HG03103 (cell line): ENCODE results near the gene ELF2.
"Not testable (repeated sequence)": the region's sequence is repeated elsewhere in the genome, so short reads cannot be mapped to it uniquely, and the experiment has no call there.

Experiments used
- ATAC-seq: cut with Tn5 transposase; IDR thresholded peaks from one replicate; pipeline ENCODE4 v1.9.1; 2021; ENCODE audit warnings: low read depth; ENCODE audit not compliant: unreplicated experiment

The ELF2 gene

DNA sequence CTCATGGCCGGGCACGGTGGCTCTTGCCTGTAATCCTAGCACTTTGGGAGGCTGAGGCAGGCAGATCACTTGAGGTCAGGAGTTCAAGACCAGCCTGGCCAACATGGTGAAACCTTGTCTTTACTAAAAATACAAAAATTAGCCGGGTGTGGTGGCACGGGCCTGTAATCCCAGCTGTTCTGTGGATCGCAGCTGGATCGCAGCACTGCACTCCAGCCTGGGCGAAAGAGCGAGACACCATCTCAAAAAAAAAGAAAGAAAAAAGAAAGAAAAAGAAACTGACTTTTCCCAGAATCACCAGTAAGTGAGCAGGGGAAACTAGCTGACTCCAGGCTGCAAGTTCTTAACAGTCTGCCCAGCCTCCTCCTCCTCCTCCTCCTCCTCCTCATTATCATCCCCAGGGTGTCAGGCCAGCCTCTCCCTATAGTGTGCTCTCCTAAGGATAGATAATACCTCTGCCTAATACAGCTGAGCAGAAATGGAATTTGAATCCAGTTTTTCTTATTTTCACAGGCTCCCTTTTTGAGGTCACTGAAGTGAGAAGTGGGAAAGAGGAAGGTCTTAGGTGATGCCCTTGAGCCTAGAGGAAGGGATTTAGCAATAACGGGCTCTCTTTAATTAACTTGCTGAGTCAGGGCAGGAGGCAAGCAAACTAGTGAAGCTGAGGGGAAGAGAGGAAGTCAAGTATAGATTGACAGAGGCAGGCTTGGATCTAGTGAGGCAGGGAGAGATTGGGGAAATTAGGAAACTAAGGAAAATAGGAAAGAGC lies 11.8 kb upstream of the ELF2 start:
- no peak for ATAC-seq

DNA sequence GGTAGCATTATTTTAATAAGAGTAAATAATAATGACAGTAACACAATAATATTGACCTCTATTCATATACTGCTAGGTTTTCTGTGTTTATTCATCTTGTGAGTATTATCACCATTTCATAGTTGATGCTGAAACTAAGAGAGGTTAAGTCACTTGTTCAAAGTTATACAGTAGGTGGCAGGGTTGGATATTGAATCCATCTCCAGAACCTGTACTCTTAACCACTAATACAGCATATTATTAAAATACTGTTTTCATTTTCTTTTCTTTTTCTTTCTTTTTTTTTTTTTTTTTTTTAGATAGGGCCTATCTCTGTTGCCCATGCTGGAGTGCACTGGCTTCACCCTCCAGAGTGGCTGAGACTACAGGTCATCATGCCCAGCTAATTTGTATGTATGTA lies 7.1 kb upstream of the ELF2 start:
- no peak for ATAC-seq

DNA sequence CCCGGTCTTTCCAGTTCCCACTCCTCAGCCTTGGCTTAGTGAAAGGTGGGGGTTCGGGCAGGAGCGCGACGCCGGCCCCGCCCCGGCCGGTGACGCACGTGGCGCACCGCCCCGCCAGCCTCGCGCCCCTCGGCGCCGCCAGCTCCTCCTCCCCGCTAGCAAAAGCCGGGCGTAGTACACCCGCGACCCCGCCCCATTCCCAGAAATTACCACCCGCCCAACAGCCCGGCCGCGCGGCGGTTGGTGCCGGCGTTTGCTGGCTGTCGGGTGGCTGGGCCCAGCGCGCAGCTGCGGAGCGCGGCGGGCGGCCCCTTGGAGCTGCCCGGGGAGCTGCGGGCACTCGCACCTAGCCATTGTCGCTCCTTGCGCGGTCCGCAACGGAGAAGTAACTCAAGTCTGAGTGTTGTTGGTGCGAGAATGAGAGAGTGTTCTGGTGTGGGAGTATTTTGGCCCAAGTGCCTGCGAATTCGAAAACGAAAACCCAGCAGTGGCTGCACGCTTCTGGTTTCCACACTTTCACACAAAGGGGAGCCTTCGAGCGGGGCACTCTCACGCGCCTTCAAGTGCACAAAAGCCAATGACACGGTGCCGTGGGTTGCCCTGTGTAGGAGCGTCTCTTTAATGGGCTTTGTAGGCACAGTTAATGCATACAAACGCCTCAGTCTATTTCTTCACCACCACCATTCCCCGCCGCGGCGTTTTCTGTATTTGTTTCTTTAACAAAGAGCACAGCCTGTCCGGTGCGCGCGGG lies 1.0 kb upstream of the ELF2 start:
- peak; percentile 57 for ATAC-seq

DNA sequence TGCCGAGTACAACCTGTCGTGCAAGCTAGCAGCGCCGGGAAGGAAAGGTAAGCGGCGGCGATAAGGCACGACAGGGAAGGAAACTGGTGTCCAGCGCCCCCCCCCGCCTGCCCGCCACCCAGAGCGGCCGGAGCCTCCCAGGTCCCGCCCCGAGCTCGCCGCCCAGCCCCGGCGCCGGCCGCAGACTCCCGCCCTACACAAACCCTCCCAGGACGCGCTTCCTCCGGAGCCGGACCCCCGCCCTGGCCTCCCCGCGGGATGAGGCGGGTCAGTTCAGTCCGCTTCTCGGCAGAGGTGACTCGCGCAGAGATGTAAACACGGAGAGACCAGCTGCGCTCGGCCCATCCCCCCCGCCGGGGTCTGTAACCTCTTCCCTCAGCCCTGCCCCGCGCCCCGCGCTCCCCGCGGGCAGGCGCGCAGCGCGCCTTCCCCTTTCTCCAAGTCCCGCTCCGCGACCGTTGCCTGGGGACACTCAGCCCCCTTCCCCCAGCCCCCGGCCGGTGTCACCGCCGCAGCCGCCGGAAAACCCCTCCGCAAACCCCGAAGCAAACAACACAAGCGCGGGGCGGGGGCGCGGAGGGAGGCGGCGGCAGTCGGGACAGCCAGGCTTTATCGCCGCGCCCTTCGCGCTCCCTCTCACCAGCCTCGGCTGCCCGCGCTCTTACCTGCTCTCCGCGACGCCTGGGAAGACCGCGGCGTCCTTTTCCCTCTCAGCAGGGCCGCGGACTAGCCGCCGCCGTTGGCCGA lies 543 bp downstream of the ELF2 start:
- ATAC-seq, result peak; percentile 17

DNA sequence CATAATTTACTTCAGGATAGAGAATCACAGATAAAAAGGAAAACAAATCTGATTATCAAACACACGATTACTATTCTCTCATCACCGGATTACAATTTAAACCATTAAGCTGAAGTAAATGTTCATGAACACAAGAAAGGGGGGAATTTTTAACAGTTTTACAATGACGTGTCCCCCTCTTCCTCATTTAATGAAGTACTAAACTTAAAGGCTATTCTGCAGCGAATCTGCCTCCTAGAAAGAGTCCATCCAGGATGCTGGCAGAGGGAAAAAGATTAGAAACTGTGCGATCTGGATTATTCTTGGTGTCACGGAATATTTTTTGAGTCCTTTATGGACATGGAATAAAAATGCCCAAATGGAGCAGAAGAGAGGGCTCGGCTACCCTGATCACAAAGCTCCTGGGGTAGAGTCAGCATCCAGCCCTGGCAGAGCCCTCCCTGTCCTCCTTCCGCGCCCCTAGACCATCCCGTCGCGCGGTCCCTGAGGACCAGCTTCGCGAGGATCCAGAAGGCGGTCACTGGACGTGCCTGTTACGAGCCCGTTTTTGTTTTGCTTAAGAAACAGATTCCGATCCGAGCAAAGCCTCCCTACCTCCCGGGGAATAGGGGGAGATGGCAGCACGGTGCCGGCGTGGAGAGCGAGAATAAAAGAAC lies 1.2 kb downstream of the ELF2 start:
- no peak for ATAC-seq

DNA sequence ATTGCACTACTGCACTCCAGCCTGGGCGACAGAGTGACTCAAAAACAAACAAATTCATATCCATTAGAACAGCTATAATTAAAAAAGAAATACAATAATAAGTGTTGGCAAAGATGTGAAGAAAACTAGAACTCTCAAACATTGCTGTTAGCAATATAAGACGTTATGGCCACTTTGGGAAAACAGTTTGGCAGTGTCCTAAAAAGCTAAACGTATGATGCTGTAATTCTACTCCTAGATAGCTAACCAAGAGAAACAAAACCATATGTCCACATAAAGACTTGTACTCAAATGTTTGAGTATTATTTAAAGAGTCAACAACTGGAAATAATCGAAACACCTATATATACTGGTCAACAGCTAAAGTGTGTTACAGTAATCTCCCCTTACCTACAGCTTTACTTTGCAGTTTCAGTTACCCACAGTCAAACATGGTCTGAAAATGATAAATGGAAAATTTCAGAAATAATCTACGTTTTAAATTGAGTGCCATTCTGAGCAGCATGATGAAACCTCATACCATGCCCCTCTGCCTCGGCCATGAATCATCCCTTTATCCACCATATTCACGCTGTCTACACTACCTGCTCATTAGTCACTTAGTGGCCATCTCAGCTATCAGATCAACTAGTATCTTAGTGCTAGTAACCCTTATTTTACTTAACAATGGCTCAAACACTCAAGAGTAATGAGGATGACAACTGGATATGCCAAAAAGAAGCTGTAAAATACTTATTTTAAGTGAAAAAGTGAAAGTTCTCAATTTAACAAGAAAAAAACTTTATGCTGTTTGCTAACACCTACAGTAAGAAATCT lies 4.9 kb downstream of the ELF2 start:
- no peak for ATAC-seq

DNA sequence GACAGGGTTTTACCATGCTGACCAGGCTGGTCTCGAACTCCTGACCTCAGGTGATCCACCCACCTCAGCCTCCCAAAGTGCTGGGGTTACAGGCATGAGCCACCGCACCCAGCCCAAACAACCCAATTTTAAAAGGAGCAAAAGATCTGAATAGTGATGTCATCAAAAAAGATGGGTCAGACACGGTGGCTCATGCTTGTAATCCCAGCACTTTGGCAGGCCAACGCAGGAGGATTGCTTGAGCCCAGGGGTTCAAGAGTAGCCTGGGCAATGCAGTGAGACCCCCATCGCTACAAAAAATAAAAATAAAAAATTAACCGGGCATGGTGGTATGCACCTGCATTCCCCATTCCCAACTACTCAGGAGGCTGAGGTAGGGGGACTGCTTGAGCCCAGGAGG lies 6.1 kb downstream of the ELF2 start:
- no peak for ATAC-seq

DNA sequence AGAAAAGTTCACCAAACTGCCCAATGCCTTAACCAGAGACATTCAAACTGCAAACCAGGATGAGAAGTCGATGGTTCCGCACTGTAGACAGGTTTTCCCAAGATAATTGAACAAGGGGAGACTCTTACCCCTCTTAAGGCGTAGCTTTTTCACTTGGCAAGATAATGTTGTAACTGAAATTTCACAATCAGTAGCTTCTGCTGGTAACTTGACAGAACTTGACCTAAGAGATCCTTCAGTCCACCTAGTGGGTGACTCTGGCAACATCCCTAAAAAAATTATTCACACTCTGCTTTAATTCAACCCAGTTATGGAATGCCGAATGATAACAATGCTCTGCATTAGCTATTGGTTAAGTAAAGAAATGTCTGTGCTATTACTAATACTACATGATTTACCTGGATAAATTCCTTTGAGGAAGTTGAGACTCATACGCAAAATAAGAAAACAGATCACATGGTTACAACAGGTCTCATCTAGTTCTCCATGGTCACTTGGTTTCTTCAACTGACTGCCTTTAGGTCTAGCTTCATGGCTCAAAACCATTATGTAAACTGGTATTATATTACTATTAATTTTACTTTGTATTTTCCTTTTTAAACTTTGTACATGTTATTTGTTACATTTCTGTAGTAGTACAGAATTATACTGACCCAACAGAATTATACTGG lies 9.1 kb downstream of the ELF2 start:
- ATAC-seq, result no peak

DNA sequence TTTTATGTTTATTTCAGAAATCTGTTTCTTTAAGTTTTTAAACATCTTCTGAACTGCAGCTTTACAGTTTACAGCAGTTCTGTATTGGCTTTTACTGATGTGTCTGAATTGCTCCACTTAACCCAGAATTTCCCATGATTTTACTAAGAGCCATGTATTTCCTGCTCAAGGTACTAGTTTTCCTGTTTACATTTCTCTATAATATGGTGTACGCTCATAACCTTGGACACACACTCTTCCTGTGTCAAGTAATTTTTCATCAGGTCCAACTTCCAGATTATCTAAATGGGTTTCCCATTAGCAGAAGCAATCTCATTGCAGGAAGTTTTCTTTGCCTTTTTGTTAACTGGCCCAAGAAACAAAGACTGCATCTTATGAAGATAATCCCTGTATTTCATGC lies 12.3 kb downstream of the ELF2 start:
- ATAC-seq, result no peak

DNA sequence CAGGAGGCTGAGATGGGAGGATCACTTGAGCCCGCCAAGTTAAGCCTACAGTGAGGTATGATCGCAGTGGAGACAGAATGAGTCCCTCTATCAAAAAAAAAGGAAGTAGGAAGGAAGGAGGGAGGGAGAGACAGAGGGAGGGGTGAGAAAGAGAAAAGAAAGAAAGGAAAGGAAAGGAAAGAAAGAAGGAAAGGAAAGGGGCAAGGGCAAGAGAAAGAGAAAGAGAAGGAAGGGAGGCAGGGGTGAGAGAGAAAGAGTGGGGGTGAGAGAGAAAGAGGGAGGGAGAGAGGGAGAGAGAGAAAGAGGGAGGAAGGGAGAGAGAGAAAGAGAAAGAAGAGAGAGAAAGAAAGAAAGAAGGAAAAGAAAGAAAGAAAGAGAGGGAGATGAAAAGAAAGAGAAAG lies 13.2 kb downstream of the ELF2 start:
- no peak for ATAC-seq

DNA sequence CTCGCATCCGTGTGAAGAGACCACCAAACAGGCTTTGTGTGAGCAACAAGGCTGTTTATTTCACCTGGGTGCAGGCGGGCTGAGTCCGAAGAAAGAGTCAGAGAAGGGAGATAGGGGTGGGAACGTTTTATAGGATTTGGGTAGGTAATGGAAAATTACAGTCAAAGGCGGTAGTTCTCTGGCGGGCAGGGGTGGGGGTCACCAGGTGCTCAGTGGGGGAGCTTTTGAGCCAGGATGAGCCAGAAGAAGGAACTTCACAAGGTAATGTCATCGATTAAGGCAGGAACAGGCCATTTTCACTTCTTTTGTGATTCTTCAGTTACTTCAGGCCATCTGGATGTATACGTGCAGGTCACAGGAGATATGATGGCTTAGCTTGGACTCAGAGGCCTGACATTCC lies 19.0 kb downstream of the ELF2 start:
- ATAC-seq, result not testable (repeated sequence)

DNA sequence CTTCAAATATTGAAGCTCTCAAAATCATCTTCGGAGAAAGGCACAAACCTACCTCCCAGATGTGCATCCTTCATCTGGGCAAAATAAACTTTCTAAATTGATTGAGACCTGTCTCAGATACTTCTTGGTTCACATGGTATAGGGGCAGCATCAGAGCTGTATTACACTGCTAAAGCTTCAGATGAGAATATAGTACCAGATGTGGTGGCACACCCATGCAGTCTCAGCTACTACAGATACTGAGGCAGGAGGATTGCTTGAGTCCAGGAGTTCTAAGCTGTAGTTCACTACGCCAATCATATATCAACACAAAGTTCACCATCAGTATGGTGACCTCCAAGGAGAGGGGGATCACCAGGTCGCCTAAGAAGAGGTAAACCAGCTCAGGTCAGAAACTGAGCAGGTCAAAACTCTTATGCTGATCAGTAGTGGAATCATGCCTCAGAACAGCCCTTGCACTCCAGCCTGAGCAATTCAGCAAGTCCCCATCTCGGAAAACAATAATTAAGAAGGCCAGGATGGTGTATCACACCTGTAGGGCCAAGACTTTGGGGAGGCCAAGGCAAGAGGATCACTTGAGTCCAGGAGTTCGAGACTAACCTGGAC lies 22.0 kb downstream of the ELF2 start:
- ATAC-seq, result no peak

DNA sequence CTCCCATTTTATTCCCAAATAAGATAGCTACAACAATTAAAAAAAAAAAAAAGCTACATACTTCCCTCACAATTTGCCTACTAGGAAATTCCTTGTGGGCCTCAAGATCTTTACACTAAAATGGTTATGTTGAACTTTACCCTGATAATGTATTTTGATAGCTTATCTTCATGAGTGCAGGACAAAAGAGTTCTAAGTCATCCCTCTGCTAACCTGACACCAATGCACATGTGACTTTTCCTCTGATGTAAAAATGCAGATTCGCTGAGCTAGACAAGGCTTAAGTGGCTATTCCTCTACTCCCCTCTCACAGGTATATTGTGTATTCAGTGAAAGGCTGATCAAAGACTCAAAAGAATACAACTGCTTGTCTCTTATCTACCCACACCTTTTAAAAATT lies 22.5 kb downstream of the ELF2 start:
- no peak for ATAC-seq

DNA sequence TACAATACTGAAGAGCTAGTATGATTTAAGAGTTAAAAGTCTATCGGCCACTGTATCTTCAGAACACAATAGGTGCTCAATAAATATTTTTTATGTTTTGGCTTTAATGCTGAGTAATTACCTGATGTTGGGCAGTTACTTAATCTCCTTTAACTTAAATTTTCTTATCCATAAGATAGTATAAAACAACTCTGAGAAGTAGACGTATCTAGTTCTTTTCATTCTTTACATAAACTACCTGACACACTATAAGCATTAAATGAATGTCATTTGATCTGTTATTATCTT lies 22.9 kb downstream of the ELF2 start:
- ATAC-seq, result no peak

DNA sequence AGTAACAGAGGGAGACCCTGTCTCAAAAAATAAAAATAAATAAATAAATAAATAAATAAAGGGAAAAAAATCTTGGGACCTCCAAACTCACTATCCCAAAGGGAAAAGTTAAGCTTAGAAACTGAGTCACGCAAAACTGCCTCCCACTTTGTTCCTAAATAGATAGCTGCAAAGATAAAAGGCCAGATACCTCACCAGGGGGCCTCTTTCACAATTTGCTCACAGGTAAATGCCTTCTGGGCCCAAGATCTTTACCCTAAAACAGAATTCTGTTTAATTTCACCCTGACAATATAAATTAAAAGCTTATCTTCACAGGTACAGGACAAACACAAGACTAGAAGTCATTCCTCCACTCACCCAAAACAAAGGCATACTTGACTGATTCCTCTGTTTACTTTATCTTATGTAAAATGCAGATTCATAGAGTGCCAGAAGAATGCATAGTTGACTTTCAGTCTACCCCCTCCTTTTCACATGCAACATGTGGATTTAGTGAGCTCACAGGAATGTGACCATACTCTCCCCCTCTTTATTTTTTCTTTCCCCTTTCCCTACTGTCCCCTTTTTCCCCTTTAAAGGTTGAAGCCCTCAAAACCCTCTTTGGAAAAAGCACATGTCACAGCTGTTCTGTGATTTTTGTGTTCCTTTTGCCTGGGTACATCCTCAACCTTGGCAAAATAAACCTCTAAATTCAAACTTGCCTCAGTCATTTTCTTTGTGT lies 23.4 kb downstream of the ELF2 start:
- ATAC-seq, result no peak

DNA sequence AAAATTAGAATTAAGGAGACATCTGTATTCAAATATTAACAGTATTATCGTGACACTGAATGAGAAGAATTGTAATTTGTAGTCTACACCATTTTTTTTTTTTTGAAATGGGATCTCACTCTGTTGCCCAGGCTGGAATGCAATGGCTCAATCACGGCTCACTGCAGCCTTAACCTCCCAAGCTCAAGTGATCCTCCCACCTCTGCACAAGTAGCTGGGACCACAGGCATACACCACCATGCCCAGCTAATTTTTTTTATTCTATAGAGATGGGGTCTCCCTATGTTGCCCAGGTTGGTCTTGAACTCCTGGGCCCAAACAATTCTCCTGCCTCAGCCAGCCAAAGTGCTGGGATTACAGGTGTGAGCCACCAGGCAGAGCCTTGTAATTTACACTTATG lies 24.8 kb downstream of the ELF2 start:
- ATAC-seq, result no peak

DNA sequence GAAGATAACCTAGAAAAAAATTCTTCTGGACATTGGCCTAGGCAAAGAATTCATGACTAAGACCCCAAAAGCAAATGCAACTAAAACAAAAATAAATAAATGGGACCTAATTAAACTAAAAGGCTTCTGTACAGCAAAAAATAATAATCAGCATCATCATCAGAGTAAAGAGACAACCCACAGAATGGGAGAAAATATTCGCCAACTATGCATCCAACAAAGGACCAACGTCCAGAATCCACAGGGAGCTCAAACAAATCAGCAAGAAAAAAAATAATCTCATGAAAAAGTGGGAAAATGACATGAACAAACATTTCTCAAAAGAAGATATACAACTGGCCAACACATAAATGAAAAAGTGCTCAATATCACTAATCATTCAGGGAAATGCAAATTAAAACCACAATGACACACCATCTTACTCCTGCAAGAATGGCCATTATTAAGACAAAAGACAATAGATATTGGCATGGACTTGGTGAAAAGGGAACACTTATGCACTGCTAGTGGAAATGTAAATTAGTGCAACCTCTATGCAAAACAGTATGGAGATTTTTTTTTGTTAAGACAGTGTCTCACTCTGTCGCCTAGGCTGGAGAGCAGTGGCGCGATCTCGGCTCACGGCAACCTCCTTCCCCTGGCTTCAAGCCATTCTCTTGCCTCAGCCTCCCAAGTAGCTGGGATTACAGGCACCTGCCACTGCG lies 29.9 kb downstream of the ELF2 start:
- no peak for ATAC-seq

DNA sequence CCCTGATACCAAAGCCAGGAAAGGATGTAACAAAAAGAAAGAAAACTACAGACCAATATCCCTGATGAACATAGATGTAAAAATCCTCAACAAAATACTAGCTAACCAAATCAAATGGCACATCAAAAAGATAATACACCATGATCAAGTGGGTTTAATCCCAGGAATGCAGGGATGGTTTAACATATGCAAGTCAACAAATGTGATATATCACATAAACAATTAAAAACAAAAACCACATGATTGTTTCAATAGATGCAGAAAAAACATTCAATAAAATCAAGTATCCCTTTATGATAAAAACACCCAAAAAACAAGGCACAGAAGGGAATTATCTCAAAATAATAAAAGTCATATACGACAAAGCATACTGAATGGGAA lies 31.5 kb downstream of the ELF2 start:
- ATAC-seq, result no peak
